Stimulated activated CD8-positive, alpha-beta memory T cell treated with anti-CD3 and anti-CD28 coated beads, Interleukin-7, amount 100 ng/mL, for 24 hours (primary cell): Measurements from ENCODE around the gene URM1.

Source experiments
- DNase-seq: peaks from one replicate; pipeline ENCODE4 v3.0.0-alpha.2; 2020; ENCODE audit warnings: low read depth

The URM1 gene

DNA sequence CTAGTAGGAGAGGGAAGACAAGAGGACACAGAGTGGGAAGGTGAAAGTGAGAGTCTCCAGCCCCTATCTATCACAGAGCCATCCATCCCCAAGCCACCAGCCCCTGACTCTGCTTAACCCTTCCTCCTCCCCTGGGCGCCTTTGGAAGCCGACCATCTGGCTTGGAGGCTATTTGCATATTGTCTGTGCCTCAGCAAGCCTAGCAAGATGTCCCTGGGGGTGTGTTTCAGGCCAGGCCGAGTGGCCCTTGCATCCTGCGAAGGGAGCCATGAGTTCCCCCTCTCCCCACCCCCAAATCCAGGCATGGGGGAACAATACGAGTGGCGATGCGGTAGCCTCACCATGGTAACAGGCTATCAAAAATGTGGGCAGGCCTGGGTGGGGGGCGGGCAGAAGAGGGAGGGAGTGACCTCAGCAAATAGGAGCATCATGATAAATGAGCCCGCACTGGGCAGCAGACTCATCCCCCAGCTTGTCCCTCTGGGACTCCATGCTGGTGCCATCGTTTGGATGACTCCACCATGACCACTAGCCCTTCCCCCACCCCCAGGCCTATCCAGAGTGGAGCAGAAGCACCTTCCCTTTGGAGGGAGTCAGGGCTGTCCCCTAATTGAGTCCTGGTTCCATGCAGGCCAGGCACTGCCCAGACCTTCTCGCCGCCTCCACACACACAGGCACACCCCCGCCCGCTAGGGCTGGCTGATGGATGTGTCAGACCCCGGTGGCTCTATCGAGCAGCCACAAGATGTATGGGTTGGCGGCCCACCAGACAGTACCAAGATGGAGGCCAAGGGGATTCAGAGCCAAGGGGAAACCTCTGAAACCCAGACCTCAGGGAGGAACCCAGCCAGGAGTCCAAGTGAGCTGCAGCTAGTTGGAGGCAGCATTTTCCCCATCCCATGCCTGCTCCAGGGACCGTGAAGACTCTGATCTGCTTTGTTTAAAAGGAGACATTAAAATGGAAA, 14.6 kb downstream of the URM1 start:
- no peak for DNase-seq

DNA sequence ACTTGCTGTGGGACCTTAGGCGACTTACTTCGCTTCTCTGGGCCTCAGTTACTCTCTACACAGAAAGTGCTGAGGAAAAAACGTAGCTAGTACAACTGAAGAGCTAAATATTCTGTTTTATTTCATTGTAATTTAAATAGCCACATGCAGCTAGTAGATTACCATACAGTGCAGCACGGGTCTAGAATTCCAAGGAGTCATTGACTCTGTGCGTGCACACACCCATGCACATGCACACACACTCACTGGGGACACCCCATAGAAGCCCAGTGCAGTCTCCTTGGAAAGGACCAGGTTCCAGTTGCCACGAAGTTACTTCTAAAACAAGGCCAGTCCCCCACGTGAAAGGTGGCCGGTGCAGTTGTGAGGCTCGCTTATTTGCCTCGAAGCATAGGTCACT, 17.0 kb downstream of the URM1 start:
- DNase-seq, result no peak

DNA sequence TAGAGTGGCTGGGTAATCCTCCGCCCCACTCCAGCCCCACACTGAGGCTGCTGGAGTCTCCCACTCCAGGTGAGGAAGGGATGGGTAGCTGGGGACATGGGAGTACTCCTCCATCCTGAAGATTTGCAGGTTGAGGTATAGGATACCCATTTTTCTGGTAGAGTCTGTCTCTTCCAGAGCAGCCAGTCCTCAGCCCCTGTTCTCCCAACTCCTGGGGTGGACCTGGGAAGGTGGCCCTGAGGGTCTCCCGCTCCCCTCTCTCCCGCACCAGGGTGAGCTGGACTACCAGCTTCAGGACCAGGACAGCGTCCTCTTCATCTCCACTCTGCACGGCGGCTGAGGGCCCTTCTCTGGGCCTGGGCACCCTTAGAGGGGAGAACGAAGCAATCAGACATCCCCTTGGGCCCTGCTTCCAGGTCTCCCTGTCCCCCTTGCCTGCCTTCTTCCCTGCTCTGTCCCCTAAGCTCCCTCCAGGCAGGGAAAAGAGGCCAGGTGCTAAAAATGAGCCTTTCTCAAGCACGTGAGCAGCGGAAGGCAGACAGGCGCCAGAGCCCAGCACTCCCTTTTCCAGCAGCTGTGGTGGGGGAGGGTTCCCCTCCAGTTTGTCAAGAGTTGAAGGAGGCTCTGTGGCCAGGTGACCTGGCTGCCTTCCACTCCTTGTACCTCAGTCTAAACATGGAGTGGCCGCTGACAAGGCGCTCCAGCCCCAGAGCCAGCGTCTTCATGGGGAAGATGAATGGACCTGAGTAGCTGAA, 18.4 kb downstream of the URM1 start:
- DNase-seq, result no peak

DNA sequence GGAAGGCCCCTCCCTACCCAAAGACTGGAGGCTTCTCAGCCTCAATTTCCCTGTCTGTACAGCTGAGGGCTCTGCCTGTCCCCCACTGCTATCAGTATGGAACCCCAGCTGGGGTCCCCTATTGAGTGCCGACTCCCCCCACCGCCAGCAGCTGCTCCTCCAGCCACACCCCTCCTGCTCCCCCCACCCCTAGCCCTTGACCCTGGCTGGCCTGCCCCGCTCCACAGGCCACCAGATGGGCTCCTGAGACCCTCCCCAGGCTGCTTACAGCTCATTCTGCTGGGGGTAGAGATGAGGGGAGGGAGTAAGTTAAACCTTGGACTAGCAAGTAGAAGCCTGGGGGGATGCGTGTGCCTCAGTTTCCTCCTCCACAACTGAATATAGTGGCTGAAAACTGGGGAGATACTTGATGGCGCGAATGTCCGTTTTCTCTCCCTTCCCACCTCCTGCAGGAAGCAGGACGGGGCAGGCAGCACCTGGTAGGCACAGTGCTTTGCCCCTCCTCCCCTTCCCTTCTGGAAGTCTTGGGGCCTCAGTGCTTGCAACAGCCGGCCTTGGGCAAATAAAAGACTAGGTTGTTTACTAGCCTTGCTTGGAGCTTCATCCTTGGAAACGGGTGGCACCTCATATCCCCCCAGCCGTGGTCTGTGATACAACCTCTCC, 19.1 kb downstream of the URM1 start:
- no peak for DNase-seq

DNA sequence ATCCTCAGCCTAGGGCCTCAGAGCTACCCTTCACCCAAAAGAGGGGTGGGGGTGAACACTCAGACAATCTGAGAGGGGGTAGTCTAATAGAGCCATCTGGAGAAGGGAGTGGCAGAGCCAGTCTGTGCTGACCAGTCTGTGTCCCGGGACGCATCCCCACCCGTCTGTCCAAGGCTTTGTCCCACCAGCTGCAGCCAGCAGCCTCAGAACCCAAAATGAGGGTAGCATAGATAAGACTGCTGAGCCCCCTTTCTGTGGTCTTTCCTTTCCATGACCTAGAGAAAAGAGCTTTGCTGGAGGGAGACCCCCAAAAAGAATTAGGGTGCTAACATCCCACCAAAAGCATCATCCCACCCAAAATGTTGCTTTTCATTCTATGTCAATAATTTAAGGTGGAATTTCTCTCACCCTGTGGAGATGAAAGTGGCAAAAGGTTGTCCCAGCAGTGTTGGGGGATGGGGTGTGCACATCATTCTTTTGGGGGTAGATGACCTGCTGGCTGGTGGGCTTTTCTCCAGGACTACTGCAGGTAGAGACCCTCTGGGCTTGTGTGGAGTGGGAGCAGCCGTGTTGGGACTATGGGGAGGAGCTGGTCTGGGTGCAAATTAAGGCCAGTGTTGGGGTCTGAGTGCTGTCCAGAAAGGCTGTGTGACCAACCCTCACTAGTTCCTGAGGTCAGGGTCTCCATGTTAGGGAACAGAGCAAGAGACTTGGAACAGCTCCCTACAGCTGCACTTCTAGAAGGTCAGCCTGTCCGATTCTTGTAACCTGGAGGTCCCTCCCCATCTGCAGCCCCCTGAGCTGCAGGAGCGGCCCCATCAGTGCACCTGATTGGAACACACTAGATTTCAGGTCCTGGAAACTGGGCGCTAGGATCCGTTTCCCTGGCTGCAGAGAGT, 19.9 kb downstream of the URM1 start:
- DNase-seq, result no peak

DNA sequence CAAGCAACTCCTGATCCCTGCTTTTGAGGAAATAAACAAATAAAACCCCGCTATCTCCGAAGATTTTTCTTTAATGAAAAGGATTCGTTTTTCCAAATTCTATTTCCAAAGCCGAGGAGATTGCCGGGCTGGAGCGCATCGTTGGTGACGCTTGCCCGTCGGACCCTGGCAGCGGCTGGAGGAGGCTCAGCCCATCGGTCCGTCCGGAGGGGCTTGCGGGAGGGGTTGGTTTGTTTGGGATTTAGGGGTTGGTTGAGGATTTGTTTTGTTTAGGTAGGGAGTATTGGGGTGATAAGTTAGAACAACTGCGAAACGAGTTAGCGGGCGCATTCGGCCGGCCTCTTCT, 20.8 kb downstream of the URM1 start:
- DNase-seq, result no peak

DNA sequence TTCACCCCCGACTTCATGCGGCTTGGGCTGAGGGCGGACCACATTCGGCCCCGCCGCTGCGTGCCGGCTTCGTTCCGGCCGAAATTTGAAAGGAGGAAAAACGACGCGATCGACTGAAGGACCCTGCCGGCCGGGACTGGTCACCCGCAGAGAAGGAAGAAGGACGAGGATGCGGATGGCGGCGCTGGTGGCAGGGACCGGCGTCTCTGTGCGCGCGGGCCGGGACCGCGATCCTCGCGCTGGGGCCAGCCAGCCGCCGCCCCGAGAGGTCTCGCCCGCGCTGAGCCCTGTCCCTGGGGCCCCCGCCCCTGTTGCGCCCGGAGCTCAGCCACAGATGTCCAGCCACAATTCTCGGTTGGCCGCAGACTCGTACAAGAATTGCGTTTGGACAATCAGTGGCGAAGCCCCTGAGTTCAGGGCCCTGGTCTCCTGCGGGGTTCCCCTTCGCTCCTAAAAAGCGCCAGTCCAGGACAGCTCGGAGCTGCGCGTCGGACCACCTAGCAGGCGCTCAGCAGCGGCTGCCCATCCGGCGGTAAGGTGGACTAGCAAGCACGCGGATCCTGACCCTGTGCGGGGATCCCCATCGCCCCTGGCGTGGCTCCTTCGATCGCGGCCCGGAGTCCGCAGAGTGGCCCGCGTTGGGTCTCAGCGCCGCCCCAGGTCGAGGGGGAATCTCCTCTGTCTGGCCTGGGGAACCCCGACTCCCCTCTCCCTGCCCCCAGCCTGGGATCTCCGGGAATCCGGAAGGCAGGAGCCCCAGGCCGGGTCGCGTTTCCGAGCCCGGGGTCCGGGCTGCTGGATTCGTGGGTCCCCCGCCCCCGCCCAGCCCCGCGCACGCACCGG, 21.3 kb downstream of the URM1 start:
- DNase-seq, result no peak

DNA sequence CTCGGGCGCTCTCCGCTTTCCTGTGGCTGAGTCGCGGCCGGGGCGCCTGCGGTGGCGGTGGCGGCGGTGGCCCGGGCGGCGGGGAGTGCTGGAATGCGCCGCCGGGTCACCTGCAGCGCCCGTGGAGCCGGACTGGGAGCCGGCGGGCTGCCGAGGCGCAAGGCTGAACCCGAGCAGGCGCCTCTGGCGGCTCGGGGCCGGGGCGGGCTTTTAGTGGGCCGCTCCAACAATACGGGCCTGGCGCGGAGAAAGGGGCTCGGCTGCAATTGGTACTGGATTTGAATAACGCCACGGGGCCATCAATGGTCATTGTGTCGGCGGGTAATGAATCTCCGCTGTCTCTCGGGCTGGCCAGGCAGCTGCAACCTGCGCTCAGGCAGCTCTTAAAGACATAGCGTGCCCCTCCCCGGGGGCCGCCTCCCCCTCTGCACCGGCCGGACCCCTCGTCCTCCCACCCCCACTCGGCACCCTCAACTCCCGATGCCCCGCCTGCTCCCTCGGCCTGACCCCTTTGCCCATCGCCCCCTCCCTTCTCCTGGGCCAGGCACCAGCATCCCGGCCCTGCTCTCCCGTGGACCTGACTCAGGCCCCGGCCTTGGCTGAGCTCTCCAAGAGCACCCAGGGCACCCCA, 22.1 kb downstream of the URM1 start:
- no peak for DNase-seq

DNA sequence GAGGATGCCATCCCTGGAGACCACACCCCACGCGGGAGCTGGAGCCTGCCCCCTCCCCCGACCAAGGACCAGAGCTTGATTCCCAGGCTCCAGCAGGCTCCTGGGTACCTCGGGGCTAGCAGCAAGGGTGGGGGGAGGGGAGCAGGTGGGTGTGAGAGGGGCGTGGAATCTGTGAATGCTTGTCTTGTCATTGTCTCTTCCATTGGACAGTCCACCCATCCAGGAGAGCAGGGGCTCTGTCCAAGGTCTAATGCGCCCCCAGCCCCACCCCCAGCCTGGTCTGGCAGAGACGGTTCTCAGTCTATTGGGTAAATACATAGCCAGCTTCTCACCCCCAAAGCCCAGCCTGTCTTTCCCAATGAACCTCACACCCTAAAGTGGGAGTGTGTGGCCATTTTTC, 22.8 kb downstream of the URM1 start:
- DNase-seq, result no peak

DNA sequence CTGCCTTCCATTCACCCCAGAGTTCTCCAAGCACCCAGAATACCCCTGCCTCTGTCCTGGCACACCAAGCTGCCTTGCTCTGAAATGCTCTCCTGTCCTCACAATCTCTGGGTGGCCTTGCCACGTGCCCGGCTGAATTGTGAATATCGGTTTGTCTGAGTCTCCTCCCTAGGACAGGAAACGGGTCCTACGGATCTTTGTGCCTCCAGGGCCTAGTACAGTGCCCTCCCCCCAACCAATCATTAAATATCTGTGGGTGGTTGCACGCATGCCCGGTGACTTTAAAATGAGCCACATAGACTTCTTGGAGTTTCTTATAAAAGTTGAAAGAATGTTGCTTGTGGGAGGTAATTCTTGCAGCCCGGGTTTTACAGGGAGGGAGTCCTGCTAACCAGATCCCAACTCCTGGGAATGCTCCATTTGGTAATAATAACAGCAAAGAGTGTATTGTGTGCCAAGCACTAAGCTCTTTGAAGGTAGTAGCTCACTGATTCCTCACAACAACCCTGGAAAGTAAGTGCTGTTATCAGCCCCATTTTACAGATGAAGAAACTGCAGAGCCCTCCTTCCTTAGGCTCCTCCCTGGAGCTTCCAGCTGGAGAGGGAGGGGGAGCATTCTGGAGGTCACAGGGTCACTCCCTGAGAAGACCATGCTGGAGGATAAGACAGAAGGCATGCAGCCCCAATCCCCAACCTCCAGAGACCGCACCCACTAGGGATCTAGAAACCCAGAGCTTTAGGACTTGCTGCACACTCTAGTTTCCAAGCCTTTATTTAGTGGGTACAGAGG, 23.4 kb downstream of the URM1 start:
- no peak for DNase-seq

DNA sequence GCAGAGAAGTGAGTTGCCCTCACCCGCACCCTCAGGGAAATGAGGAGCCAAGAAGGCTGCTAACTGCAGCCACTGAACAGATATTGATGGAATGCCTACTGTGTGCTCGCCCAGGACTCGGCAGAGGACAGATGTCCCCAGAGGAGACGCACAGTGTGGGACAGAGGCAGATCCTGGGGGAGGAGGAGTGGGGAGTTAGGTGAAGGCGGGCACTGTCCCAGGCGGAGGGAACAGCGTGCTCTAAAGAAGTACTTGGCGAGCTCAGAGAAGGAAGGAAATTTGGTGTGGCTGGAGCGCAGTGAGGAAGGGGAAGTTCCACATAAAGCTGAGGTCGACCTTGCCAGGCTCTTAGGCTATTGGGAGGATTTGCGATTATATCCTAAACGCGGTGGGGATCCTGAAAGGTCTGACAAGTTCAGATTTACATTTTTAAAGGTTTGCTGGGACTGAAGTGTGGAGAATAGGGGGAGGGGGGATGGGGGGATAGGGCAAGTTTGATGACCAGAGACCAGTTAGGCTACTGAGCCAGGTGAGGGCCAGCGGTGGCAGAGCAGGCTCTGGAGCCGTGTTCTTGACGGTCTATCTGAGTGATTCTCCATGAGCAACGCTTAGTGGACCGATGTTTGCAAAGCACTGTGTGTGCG, 25.9 kb downstream of the URM1 start:
- DNase-seq, result no peak

DNA sequence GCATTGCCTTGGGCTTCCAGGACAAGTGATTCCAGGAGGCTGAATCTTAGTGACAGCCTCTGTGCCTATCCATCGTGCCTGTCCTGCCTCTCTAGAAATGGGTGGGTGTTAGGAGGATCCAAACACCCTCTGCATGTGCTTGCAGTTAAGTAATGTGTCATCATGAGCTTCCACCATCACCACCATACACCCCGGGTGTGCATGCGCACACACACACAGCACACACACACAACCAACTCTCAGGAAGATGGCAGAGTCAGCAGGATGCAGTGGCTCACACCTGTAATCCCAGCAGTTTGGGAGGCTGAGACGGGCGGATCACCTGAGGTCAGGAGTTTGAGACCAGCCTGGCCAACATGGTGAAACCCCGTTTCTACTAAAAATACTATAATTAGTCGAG, 26.7 kb downstream of the URM1 start:
- DNase-seq, result no peak

DNA sequence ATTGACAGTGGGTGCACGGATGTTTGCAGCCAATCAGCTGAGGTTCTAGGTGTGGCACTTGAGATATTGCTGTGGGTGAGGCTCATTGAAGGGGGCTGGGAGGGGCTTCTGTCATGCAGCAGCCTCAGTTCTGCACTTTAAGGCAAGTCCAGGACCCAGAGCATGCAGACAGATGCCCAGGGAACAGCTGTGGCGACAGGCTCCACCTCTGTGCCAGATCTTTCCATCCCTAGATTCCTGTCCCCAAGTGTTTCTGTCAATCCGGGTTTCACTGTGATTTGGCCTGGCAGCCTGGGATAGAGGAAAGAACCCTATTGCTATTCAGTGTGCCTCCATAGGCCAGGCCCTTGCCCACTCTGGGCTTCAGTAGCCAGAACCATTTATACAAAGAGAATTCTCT, 28.7 kb downstream of the URM1 start:
- no peak for DNase-seq

DNA sequence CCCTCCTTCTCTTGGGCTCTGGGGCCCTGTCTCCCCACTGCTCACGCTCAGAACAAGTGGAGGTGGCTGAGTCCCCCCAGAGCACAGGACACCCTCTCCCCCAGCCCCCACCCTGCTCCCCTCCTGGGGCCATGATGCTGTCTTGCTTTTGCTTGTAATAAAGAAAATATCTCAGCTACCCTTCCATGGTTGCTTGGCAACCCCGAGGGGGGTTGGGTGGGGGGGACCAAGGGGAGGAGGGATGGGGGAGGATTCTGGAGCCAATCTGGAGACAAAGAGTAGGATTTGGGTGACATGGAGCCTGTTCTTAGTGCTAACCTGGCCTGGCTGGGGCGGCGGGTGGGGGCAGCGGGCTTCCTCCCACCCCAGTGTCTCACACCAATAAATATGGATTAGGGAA, 33.4 kb downstream of the URM1 start:
- DNase-seq, result no peak

DNA sequence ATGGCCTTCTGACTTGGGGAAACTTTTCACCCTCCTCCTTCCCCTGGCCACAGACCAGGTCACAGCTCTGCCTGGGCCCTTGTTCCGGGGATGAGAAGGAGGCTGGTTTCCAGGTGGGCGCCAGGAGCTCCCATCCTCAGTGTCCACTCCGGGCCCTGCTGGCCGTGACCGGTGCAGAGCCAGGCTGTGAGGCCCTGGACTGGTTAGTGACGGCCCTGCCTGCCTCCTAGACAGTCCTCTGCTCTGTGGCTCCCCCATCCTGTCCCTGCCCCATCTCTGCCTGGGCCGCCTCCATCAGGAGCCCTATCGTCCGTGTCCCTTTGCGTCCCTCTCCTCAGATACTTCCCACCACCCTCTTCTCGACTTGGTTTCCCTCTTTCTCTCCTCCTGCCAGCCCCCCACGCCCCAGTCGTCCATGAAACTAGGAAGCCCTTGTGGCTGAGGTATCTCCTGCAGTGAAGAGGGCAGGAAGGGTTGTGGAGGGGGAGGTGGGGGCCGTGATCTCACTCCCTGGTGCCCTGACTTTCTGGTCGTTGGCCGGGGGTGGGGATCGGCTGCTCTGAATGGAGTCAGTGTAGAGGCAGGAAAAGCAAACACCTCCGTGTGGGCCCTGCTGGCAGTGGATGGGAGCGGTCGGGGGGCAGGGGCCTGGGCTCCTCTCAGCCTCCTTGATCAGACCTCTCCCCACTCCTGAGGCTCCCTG, 34.1 kb downstream of the URM1 start:
- no peak for DNase-seq

DNA sequence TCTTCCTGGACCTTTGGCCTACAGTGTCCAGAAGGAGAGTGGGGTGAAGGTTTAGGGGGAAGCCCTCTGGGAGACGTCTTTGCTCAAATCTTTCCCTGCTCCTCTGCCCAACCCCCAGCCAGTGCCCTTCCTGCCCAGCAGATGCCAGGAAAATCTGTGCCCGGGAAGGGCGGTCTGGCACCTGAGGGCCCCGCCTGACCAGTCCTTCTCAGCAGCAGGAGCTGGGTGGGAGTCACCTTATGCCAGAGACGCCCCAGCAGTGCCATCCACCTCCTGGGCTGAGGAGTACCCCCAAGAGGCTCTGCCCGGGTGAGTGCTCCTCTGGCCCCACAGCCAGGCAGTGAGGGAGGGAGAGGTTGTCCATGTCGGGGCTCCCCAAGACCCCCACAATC, 34.6 kb downstream of the URM1 start:
- no peak for DNase-seq

DNA sequence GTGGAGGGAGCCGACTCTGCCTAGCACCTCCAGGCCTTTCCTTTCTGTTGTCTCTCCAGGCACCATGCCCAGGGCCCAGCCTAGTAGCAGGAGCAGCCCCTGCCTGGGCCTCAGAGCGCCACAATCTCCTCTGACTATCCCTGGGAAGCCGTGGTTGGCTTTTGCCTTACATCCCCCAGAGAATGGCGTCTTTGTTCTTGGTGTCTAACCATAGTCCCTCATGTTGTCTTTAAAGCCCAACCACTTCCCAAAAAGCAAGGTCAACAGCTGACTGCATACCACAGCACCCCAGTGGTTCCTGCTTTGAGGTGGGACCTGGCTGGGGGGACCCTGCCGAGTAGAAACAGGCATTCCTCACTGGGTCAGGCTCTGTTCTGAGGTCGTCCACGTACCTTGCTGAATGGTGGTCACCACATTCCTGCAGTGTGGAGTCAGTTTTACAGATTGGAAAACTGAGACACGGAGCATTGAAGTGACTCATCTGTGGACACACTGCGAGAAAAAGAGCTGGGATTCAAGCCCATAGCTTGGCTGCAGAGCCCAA, 35.7 kb downstream of the URM1 start:
- DNase-seq, result no peak

DNA sequence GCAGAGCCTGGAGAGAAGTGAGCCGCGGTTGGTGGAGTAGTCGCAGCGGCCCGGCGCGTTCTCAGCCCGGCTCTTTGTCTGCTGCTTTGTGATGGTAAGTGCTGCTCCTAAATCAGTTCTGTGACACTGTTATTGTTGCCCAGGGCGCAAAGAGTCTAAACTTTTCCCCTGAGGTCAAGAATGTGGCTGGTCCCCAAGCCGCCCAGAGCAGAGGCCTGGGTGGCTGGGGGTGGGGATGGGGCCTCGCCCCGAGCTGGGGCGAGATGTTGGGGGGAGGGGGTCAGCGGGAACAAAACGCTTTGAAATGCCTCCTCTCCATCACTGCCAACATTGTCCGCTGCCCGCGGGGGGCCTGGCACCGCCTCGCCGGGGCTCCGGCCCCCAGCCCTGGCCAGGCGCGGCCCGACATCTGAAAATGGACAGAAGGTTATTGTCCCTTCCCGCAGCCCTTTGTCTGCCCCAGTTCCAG, 37.8 kb downstream of the URM1 start:
- DNase-seq, result no peak
